Neuronal stem cell (in vitro differentiated cells): ENCODE measurements around the gene NREP. TPM values are rescaled to one million over a fixed set of nuclear protein-coding genes. Genes with fewer than 3 reads are reported as not detected.
A peak's percentile ranks its signal among the peaks of the same experiment; 100 is the strongest.

ENCODE experiments used
- DNase-seq: peaks from one replicate; pipeline ENCODE4 v3.0.0-alpha.2; 2013; ENCODE audit warnings: low spot score
- H2AFZ ChIP-seq: one replicate; pipeline ENCODE4 v1.6.1; 2013; ENCODE audit warnings: mild to moderate bottlenecking, low read length, inconsistent platforms
- H2AK5ac ChIP-seq: 2 replicates; pipeline ENCODE4 v1.6.1; 2013; ENCODE audit warnings: low read depth, mild to moderate bottlenecking, inconsistent platforms, low read length, moderate library complexity, mixed read lengths
- H2BK120ac ChIP-seq: 2 replicates; pipeline ENCODE4 v1.6.1; 2013; ENCODE audit warnings: low read depth, mild to moderate bottlenecking, inconsistent platforms, low read length, moderate library complexity, mixed read lengths
- H2BK12ac ChIP-seq: one replicate; pipeline ENCODE4 v1.6.1; 2013; ENCODE audit warnings: low read length, inconsistent platforms
- H2BK15ac ChIP-seq: 2 replicates; pipeline ENCODE4 v1.6.1; 2013; ENCODE audit warnings: mild to moderate bottlenecking, low read length, inconsistent platforms, mixed read lengths
- H2BK5ac ChIP-seq: one replicate; pipeline ENCODE4 v1.6.1; 2013; ENCODE audit warnings: inconsistent platforms, mild to moderate bottlenecking, low read length, moderate library complexity
- H3K14ac ChIP-seq: one replicate; pipeline ENCODE4 v1.6.1; 2013; ENCODE audit warnings: low read length, inconsistent platforms
- H3K18ac ChIP-seq: 2 replicates; pipeline ENCODE4 v1.6.1; 2013; ENCODE audit warnings: low read length, inconsistent platforms
- H3K23ac ChIP-seq: 2 replicates; pipeline ENCODE4 v1.6.1; 2013; ENCODE audit warnings: low read depth, mild to moderate bottlenecking, mixed read lengths, low read length, inconsistent platforms; ENCODE audit not compliant: poor library complexity
- H3K27ac ChIP-seq: replicated peaks from 3 replicates; pipeline ENCODE4 v1.5.1; 2013; ENCODE audit warnings: low read length, inconsistent platforms
- H3K27me3 ChIP-seq, 3 experiments: 2 replicates each; pipeline ENCODE4 v1.6.1; 2013; ENCODE audit warnings: low read length in 3 of 3, mild to moderate bottlenecking in 2 of 3, inconsistent platforms in 1 of 3, low read depth in 1 of 3, mixed read lengths in 1 of 3, moderate library complexity in 1 of 3; ENCODE audit not compliant: control insufficient read depth in 3 of 3, insufficient read depth in 3 of 3
- H3K36me3 ChIP-seq, 2 donors: replicated peaks in 1 of 2; 2 replicates each; pipeline ENCODE4 v1.6.1; 2013; ENCODE audit warnings: low read length in 2 of 2; ENCODE audit not compliant: control insufficient read depth in 2 of 2, insufficient read depth in 2 of 2
- H3K4ac ChIP-seq: 2 replicates; pipeline ENCODE4 v1.6.1; 2013; ENCODE audit warnings: inconsistent platforms, mild to moderate bottlenecking, low read length, moderate library complexity
- H3K4me1 ChIP-seq, 2 donors: 1 replicate in 1 of 2; 2 replicates in 1 of 2; pipeline ENCODE4 v1.6.1; 2013; ENCODE audit warnings: low read length in 2 of 2, low read depth in 1 of 2; ENCODE audit not compliant: control insufficient read depth in 2 of 2, insufficient read depth in 1 of 2
- H3K4me2 ChIP-seq: one replicate; pipeline ENCODE4 v1.6.1; 2013; ENCODE audit warnings: mild to moderate bottlenecking, low read length, inconsistent platforms; ENCODE audit not compliant: insufficient read depth, poor library complexity, severe bottlenecking
- H3K4me3 ChIP-seq, 2 donors: 2 replicates each; pipeline ENCODE4 v1.5.1; 2013; ENCODE audit warnings: low read length in 2 of 2, mild to moderate bottlenecking in 2 of 2, inconsistent platforms in 1 of 2, moderate library complexity in 1 of 2
- H3K79me1 ChIP-seq: one replicate; pipeline ENCODE4 v1.6.1; 2013; ENCODE audit warnings: low read depth, mild to moderate bottlenecking, inconsistent platforms, low read length, moderate library complexity
- H3K9ac ChIP-seq: one replicate; pipeline ENCODE4 v1.6.1; 2013; ENCODE audit warnings: mild to moderate bottlenecking, low read depth, low read length, inconsistent platforms; ENCODE audit not compliant: poor library complexity
- H3K9me3 ChIP-seq, 2 donors: replicated peaks in 1 of 2; 2 replicates each; pipeline versions ENCODE3 to v1.6.1; 2013; ENCODE audit warnings: low read length in 2 of 2, mild to moderate bottlenecking in 2 of 2, inconsistent platforms in 1 of 2, low read depth in 1 of 2, mixed read lengths in 1 of 2, moderate library complexity in 1 of 2; ENCODE audit not compliant: control insufficient read depth in 2 of 2, insufficient read depth in 1 of 2
- H4K8ac ChIP-seq: one replicate; pipeline ENCODE4 v1.6.1; 2013; ENCODE audit warnings: low read depth, mild to moderate bottlenecking, inconsistent platforms, low read length, moderate library complexity
- H4K91ac ChIP-seq: one replicate; pipeline ENCODE4 v1.6.1; 2013; ENCODE audit warnings: low read length, low read depth, mild to moderate bottlenecking, inconsistent platforms; ENCODE audit not compliant: poor library complexity
- WGBS, 2 donors: extraction: QIAGEN DNeasy Blood & Tissue Kit; methylation state at CpG; one replicate each; pipeline ENCODE4 v1.1.7; 2013; ENCODE audit warnings: missing lambda C conversion rate in 2 of 2, mixed read lengths in 1 of 2; ENCODE audit not compliant: insufficient read length in 2 of 2, insufficient replicate concordance in 1 of 2; ENCODE audit errors: extremely low coverage in 2 of 2; 5-methylcytosine and 5-hydroxymethylcytosine counted together
- polyA plus RNA-seq, 2 experiments: library from polyadenylated mRNA; stranded (reverse); fragments of 200-250 nt; gene quantifications; one replicate each; pipeline ENCODE4 v1.2.3, GENCODE V29; 2013

The NREP gene, protein sequence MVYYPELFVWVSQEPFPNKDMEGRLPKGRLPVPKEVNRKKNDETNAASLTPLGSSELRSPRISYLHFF
- 466 TPM for polyA plus RNA-seq (2013, experiment 1 of 2)
- polyA plus RNA-seq (2013, experiment 2 of 2), result 470 TPM

DNA sequence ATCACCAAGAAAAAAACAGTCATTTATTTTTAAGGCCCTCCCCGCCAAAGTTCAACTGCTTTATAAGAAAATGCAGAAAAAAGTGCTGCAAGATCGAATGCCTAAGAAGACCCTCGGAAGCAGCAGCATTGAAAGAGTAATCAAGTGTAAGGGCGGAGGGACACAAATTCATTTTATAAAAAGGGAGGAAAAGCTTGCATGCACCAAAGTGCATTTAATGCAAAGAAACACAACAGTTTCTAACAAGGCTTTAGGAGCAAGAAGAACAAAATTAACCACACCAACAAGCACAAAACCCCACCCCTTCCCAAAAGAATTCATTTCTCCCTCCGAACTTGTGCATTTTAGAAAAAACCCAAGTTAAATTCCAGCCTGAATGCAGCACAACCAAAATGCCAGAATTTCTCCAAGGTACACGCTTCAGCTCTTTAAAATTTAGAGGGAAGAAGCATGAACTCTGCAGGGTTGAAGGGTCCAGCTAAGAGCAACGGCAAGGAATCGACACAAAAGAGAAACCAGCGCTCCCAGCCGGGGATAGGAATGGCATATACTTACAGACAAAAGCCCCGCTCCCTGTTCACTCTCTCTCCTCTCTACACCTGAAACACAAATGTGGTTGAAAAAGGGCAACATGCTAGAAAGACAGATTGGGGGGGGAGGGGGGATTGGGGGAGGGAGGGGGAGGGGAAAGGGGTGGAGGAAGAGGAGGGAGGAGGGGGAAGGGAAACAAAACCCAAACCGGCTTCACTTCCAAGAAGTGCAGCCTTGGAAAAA lies at the start of gene NREP:
Gene NREP (minus strand): TSS at position 614 of the 774 bp plus-strand sequence. CDS start 1,422 bp downstream, outside the sequence.
- H3K9me3 ChIP-seq, result peaks cover 0 to 14% of the 10 kb centered on the region in 2 donors
- peaks cover 0 to 13% of the 10 kb centered on the region in 2 donors for H3K4me1 ChIP-seq
- H3K27me3 ChIP-seq, result no peaks in the 10 kb centered on the region
- H3K23ac ChIP-seq, result peak within 1 kb of the TSS; percentile 89
- H3K4me3 ChIP-seq, result peak within 1 kb of the TSS; percentile 78 to 87
- H3K36me3 ChIP-seq, result peaks cover 0 to 37% of the 10 kb centered on the region in 2 donors
- no peak within 1 kb of the TSS for H2BK15ac ChIP-seq
- no CpG with 5 or more reads among the region's 12 CpGs for WGBS, 2 donors
- H3K18ac ChIP-seq, result peak within 1 kb of the TSS; percentile 98
- H2BK120ac ChIP-seq, result peak within 1 kb of the TSS; percentile 52
- peak within 1 kb of the TSS; percentile 68 for H3K4ac ChIP-seq
- peak within 1 kb of the TSS; percentile 99 for H3K27ac ChIP-seq
- peak within 1 kb of the TSS; percentile 81 for H3K4me2 ChIP-seq
- peak within 1 kb of the TSS; percentile 96 for H4K91ac ChIP-seq
- no peak within 1 kb of the TSS for H2BK12ac ChIP-seq
- H2AFZ ChIP-seq, result peak within 1 kb of the TSS; percentile 85
- peak within 1 kb of the TSS; percentile 83 for H3K9ac ChIP-seq
- no peak for DNase-seq
- H2BK5ac ChIP-seq, result peak within 1 kb of the TSS; percentile 98
- H3K14ac ChIP-seq, result peak within 1 kb of the TSS; percentile 63
- peak within 1 kb of the TSS; percentile 90 for H2AK5ac ChIP-seq
- H3K79me1 ChIP-seq, result no peaks in the 10 kb centered on the region
- no peak within 1 kb of the TSS for H4K8ac ChIP-seq

DNA sequence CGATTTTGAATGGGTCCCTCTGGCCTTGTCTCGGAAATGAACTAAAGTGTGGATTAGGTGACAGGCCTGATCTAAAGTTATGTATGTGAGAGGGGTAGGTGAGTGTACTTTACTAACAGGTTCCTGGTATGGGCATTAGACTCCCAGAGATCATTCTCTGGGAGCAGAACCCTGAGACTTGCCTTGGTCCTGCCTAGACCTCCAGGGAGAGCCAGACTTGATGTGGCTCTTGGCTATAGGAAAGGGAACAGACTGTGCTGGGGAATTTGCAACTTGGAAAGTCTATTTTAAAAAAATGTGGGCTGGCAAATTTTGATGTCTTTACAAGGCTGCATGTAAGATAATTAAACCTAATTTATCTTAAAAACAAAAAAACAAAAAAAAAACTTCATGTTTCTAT lies 49.8 kb upstream of the NREP start:
- no CpG with 5 or more reads among the region's 2 CpGs for WGBS, 2 donors
- H2BK5ac ChIP-seq, result no peak overlapping the region
- H3K23ac ChIP-seq, result no peak overlapping the region
- no peak overlapping the region for H2BK120ac ChIP-seq
- no peaks in the 10 kb centered on the region for H3K4me1 ChIP-seq
- no peak overlapping the region for H2AFZ ChIP-seq
- H3K4me2 ChIP-seq, result no peak overlapping the region
- H3K36me3 ChIP-seq, result no peaks in the 10 kb centered on the region
- no peaks in the 10 kb centered on the region for H3K79me1 ChIP-seq
- no peak overlapping the region for H3K18ac ChIP-seq
- no peak overlapping the region for H4K91ac ChIP-seq
- H3K9me3 ChIP-seq, result no peaks in the 10 kb centered on the region
- H2AK5ac ChIP-seq, result no peak overlapping the region
- no peak overlapping the region for H3K4me3 ChIP-seq
- DNase-seq, result no peak
- no peak overlapping the region for H3K14ac ChIP-seq
- no peak overlapping the region for H2BK12ac ChIP-seq
- no peak overlapping the region for H3K9ac ChIP-seq
- H2BK15ac ChIP-seq, result no peak overlapping the region
- H3K4ac ChIP-seq, result no peak overlapping the region
- no peaks in the 10 kb centered on the region for H3K27me3 ChIP-seq
- H3K27ac ChIP-seq, result no peak overlapping the region
- H4K8ac ChIP-seq, result no peak overlapping the region

DNA sequence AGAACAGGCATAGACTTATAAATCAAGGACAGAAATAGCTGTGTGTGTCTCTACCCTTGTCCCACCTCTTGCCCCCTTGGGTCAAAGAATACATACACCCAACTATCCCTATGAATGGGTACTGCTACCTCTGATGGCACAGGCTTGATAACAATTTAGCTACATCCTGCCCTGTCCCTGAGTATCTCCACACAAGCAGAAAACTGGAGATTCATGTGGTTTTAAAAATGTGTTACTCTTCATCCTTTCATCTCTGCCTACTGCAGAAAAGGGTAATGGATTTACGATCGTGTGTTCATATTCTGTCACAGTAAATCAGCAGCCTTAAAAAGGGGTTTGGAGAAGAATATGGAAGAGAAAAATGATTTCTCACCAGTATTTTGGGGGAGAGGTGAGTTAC lies 49.2 kb upstream of the NREP start:
- no peak for DNase-seq

DNA sequence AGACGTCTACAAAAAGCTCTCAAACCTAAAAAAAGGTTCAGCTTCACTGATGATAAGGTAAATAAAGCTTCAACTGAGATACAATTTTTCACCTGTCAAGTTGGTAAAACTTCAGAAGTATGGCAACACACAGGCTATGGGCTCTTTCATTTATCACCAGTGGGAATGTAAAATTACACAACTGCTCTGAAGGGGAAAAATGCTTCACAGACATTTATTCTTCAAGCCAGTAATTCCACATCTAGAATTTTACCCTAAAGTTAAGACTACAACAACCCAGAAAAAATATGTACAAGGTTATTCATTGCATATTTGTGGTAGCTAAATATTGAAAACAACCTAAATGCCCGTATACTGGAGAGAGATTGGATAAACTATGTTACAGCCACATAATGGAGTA lies 48.1 kb upstream of the NREP start:
- Histone ChIP-seq H3K4ac (no peak overlapping the region), H3K9me3 (no peaks in the 10 kb centered on the region), H2AK5ac (no peak overlapping the region), H3K9ac (no peak overlapping the region), H2AFZ (no peak overlapping the region), H3K14ac (no peak overlapping the region), H2BK5ac (no peak overlapping the region), H3K79me1 (no peaks in the 10 kb centered on the region), H3K27me3 (no peaks in the 10 kb centered on the region), H3K18ac (no peak overlapping the region), H3K27ac (no peak overlapping the region), H3K4me2 (no peak overlapping the region), H2BK12ac (no peak overlapping the region), H4K8ac (no peak overlapping the region), H2BK120ac (no peak overlapping the region), H3K4me1 (no peaks in the 10 kb centered on the region), H3K23ac (no peak overlapping the region), H3K4me3 (no peak overlapping the region), H3K36me3 (no peaks in the 10 kb centered on the region), H4K91ac (no peak overlapping the region), H2BK15ac (no peak overlapping the region)
- no CpG with 5 or more reads among the region's 2 CpGs for WGBS, 2 donors
- DNase-seq, result no peak

More for the DNA sequence above, 49.2 kb upstream of the NREP start:
- no peak overlapping the region for H3K9ac ChIP-seq
- H3K14ac ChIP-seq, result no peak overlapping the region
- no peak overlapping the region for H2BK120ac ChIP-seq
- H2BK5ac ChIP-seq, result no peak overlapping the region
- H3K4me2 ChIP-seq, result no peak overlapping the region
- no peak overlapping the region for H3K27ac ChIP-seq
- no peak overlapping the region for H2BK12ac ChIP-seq
- no peaks in the 10 kb centered on the region for H3K4me1 ChIP-seq
- H3K79me1 ChIP-seq, result no peaks in the 10 kb centered on the region
- H3K9me3 ChIP-seq, result no peaks in the 10 kb centered on the region
- H4K91ac ChIP-seq, result no peak overlapping the region
- H3K36me3 ChIP-seq, result no peaks in the 10 kb centered on the region
- H2AK5ac ChIP-seq, result no peak overlapping the region
- no peak overlapping the region for H2AFZ ChIP-seq
- no peak overlapping the region for H2BK15ac ChIP-seq
- no peak overlapping the region for H3K18ac ChIP-seq
- H4K8ac ChIP-seq, result no peak overlapping the region
- H3K4me3 ChIP-seq, result no peak overlapping the region
- H3K27me3 ChIP-seq, result no peaks in the 10 kb centered on the region
- H3K4ac ChIP-seq, result no peak overlapping the region
- no peak overlapping the region for H3K23ac ChIP-seq
- WGBS, 2 donors, result no CpG with 5 or more reads among the region's 2 CpGs
